NCI-H1105 (cell line): ENCODE measurements around the gene ACAD9.
A peak's percentile ranks its signal among the peaks of the same experiment; 100 is the strongest.
"Not testable (repeated sequence)": the region's sequence is repeated elsewhere in the genome, so short reads cannot be mapped to it uniquely, and the experiment has no call there.

Source experiments
- DNase-seq: peaks from one replicate; lab custom pipeline; 2025; lab: John Stamatoyannopoulos, UW

Gene ACAD9

DNA sequence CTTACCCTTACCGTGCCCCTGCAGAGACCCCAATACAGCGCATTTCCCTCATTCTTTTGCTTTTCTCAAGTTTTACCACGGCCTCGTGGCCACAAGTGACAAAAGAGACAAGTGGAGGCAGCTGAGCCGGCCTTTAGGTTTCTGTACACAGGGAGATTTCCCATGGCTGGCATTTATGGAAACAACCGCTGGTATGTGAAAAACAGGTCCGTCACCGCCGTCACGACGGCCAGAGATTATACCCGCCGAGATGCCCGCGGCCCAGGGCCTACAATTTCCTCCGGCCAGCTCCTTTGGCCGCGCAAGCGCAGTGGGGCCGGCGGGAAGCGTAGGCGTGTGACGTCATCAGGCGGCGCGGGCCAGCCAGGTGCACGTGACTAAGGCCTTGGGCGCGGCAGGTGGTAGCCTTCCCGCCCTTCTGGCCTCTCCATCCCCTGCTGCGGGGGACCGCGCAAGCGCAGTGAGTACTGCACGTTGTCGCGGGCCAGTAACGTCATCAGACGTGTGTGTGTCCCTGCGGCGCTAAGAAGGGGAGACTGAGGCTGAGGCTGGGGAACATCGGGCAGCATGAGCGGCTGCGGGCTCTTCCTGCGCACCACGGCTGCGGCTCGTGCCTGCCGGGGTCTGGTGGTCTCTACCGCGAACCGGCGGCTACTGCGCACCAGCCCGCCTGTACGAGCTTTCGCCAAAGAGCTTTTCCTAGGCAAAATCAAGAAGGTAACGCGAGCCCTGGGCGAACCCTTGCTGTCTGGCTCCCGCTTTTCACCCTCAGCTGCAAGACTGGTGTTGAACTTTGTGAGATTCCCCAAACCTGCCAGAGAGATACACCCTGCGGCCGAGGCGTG lies at the start of gene ACAD9:
Gene ACAD9, plus strand, starts transcription at position 496 of the 845 bp plus-strand sequence. Its CDS starts 72 bp downstream, at position 568.
- peak; percentile 99 for DNase-seq

DNA sequence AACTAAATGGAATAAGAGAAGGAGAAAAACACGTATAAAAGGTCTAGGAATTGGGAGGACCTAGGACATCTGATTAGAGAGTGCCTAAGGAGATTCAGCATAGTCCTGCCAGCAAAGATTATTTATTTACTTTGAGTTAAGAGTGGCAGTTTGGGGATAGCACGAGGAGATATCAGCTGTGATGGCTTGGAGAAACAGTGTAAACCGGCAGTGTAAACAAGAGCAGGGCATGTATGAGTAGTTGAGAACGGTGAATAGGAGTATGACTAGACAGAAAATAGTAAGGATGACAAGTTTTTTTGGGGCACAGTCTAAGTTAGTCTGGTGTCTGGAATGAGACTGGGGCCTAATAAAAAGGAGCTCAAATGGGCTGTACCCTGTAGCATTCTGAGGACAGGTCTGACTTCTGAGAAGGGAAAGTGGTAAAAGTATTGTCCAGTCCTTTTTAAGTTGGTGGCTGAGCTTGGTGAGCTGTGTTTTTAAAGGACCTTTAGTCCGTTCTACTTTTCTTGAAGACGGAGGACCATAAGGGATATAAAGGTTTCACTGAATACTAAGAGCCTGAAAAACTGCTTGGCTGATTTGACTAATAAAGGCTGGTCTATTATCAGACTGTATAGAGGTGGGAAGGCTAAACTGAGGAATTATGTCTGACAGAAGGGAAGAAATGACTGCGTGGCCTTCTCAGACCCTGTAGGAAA lies 49.3 kb upstream of the ACAD9 start:
- DNase-seq, result not testable (repeated sequence)

DNA sequence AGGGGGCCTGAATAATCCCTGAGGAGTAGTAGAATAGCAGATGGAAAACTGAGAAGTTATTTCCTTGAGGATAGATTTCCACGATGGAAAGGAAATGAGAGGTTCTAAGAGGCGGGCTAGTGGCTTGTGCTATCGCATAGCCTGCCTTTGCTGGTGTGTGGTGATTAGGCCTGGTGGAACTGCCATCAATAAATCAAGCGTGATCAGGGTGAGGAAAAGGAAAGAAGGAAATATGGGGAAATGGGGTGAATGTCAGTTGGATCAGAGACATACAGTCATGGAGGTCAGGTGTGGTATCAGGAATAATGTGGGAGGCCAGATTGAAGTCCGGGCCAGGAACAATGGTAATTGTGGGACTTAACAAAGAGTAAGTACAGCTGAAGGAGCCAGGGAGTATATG lies 48.7 kb upstream of the ACAD9 start:
- not testable (repeated sequence) for DNase-seq

DNA sequence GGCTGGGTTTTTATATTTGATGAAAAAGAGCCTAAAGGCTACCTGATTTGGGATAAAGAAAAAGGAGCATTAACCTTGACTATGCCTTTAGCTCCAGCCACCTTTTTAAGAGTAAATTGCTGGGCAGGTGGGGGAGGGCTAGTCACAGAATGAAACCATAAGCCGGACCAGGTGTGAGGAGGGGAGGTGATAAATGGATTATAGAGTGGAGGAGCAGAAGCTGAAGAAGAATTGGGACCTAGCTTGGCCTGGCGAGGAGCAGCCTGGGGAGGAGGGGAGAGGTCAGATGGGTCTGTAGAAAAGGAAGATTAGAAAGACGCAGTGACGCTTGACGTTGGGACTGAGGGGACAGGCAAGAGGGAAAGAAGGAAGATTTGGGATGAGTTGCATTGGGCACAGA lies 46.4 kb upstream of the ACAD9 start:
- DNase-seq, result not testable (repeated sequence)

DNA sequence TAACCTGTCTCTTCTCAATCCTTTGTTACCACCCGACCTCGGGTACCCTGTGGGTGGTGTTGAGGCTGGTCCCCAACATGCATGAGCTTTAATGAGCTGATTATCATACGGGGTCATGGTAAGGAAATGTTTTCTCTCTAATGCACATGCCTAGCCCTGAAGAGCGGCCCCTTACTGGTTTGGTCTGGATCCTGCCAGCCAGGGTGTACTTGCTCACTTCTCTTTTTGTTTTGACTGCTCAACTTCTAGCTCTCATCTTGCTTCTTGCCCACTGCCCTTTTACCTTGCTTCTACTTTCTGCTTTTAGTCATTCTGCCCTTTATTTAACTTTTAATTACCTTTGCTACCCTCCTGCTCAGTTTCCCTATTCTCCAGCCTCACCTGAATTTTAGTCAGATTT lies 44.3 kb upstream of the ACAD9 start:
- DNase-seq, result no peak

DNA sequence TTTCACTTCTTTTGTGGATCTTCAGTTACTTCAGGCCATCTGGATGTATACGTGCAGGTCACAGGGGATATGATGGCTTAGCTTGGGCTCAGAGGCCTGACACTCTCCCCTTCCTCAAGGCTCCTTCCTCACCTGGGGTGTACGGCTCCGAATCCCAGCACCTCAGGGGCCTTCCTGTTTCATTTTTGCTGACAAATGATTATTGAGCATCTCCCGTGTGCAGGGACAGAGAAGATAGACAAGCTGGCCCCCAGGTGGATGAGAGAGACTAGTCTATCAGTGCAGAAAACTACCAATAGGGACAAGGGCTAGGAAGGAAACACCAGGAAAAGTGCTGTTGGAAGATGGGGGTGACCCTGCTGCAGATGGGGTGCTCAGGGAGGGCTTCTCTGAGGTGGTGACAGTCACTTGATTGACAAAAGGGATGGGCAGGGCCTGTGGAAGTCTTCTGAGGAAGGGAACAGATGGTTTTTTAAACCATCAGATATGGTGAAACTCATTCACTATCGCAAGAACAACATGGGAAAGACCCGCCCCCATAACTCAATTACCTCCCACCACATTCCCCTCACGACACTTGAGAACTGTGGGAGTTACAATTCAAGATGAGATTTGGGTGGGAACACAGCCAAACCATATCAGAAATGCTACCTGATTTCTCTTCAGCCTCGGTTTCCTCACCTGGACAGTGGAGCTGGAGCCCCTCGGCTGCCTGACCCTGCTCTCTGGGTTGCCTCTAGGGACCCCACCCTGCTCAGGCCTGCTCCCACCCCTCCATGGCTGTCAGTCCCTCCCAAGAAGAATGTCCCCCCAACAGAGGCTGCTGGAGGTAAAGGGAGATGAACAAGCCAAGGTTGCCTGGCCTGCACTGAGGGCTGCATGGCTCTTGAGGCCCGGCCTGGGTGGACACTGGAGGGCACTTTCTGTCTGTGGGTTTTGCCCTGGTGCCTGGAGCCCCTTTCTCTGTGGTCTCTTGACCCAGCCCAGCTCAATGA lies 37.2 kb upstream of the ACAD9 start:
- no peak for DNase-seq

- no peak for DNase-seq
Observed at GRCh38 chr3:128844502-128844901, 34.9 kb upstream of the ACAD9 start.

- no peak for DNase-seq
Observed at GRCh38 chr3:128845119-128845777, 34.2 kb upstream of the ACAD9 start.

- DNase-seq, result peak; percentile 87
Observed at GRCh38 chr3:128845778-128846485, 33.5 kb upstream of the ACAD9 start.

- DNase-seq, result no peak
Observed at GRCh38 chr3:128846486-128846891, 32.9 kb upstream of the ACAD9 start.

DNA sequence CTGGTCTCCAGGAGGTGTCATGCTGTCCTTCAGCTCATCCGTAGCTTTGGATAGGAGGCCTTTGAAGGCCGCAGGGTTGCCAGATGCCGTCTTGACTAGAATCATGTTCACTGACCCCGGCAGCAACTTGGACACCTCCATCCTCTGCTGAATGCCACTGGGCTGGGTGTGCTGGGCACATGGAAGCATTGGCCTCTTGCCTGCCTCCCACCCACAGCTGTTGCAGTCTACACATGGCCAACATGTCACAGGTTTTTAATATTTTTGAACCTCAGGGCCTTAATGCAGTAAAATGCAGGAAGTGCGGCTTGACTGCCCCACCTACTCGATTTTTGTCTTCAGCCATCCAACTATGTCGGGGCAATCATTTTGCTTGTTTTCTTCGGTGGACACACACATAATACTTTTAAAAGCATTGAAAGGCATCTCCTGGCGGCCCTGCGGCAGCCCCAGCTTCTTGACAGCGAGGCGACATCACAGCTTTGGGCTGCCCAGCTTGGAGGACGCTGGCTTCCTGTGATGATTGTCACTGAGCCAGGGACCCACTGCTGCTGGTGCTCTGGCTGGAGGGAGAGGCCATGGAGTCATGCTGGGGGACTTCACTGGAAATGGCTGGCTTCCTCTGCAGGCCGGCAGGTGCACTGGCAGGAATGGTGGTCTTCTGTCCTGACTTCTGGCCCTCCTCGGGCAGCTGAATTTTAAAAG lies 31.6 kb upstream of the ACAD9 start:
- DNase-seq, result no peak

GRCh38 chr3:128848936-128849335 lies 30.5 kb upstream of the ACAD9 start:
- no peak for DNase-seq

DNA sequence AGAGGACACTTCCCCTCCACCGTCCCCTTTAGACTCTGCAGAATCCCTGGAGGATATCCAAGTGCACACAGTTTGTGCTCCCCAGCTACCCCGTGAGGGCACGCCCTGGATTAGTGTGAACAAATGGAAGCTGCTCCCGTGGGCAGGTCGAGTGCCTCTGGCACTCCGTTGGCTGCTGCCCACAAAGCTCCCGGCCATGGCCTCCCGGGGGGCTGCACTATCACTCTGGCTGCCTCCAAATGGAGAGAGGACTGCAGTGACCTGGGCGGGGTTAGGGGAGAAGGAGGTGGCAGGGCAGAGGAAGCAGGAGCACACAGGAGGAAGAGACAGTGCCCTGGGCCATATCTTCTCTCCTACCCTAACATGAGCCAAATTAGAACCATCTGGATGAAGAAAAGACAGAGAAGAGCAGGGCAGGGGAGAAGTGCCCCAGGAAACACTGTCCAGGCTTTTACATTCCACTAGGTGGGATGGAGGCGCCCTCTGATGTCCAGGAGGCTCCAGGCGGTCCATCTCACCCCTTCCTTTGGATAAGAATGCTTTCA lies 29.4 kb upstream of the ACAD9 start:
- no peak for DNase-seq

GRCh38 chr3:128850544-128850943 lies 28.9 kb upstream of the ACAD9 start:
- no peak for DNase-seq

GRCh38 chr3:128851601-128852000 lies 27.8 kb upstream of the ACAD9 start:
- DNase-seq, result no peak

DNA sequence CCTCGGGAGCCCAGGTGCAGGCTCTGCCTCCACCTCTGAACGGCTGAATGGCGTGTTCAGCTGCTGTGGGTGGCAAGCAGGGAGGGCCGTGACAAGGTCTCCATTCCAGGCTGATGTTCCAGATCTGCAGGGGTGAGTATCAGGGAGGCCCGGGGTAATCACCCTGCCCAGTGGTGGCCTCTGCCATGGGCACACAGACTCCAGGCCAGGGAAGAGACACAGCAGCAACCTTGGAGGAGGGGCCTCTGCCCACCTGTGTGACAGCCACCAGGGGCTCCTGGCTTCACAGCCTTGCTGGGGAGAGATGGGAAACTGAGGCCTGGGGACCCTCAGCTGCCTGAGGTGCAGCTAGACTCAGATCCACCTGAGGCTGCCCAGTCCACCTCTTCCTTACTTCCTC lies 25.6 kb upstream of the ACAD9 start:
- DNase-seq, result no peak

GRCh38 chr3:128854475-128854874 lies 24.9 kb upstream of the ACAD9 start:
- no peak for DNase-seq

GRCh38 chr3:128855569-128855968 lies 23.9 kb upstream of the ACAD9 start:
- DNase-seq, result no peak

DNA sequence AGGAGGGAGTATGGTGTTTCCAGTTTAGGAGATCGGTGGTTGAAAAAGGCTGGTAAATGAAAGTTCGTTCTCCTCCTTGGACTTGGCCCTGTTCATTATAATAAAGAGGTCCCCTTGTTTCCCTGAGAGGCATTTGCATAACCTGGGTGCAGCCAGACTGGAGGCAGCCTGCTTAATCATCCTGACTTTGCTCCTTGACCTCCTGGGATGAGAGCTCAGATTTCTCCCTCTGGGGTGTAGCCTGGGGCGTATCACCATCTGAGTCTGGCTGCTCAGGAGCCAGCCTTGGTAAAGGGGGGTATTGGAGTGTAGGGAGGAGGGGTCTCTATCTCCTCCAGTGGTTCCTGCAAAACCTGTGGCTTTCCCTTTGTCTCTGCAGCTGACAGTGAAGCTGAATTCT lies 21.3 kb upstream of the ACAD9 start:
- no peak for DNase-seq

- no peak for DNase-seq
Observed at GRCh38 chr3:128859630-128860029, 19.8 kb upstream of the ACAD9 start.
